Omental fat pad (tissue), 4 donors: ENCODE data around the gene ERGIC1. TPM values are rescaled to one million over a fixed set of nuclear protein-coding genes. Genes with fewer than 3 reads are reported as not detected.
"Not testable (repeated sequence)": the region's sequence is repeated elsewhere in the genome, so short reads cannot be mapped to it uniquely, and the experiment has no call there.

Experiments
- ATAC-seq: fragments of 150-250 bp; one replicate; pipeline ENCODE4 v1.9.1; 2016; ENCODE audit warnings: mild to moderate bottlenecking, moderate library complexity; ENCODE audit not compliant: low FRiP score
- DNase-seq: peaks from one replicate; pipeline ENCODE4 v3.0.0-alpha.2; 2019; ENCODE audit warnings: low spot score
- CTCF ChIP-seq, 3 donors: fragments of 450-650 bp; IDR thresholded peaks; one replicate each; pipeline ENCODE4 v1.5.1; 2016 to 2017; ENCODE audit warnings: antibody characterized with exemption in 3 of 3, mild to moderate bottlenecking in 3 of 3, moderate library complexity in 2 of 3
- total RNA-seq, 4 donors: library from RNA; depleted of rRNA; stranded (reverse); fragments of >200 nt; gene quantifications; one replicate each; pipeline ENCODE4 v1.1.0, GENCODE V29; 2016

ERGIC1 gene
- total RNA-seq, 4 donors from 2014 or later: 98.8 to 227 (median 129) TPM

- TF ChIP-seq CTCF (IDR thresholded peaks at IDR 0.05): no peak
- no peak for ATAC-seq
- DNase-seq: no peak
Observed at GRCh38 chr5:172843825-172844576, 9.9 kb downstream of the ERGIC1 start.

GRCh38 chr5:172844577-172844838, 10.5 kb downstream of the ERGIC1 start:
- DNase-seq (no peak), ATAC-seq (no peak)
- no peak for TF ChIP-seq CTCF (IDR thresholded peaks at IDR 0.05)

DNA sequence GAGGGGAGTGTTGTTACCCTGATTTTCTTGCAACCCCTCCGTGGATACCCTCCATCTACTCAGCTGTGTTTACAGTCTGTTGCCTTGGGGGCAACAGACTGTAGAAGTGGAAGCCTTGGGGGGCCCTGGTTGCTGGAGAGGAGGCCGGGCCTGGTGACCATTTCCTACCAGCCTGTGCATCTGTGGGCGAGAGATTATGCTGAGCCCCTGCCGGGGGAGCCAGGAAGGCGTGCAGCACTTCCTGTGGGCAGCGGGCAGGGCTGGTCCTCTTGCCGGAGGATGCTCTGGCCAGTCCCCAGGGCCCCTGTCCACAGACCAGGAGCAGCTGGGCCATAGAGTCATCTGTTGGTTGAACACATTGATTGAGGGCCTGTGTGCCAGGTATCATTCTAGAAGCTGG, 11.1 kb downstream of the ERGIC1 start:
- DNase-seq (no peak), ATAC-seq (no peak)
- no peak for TF ChIP-seq CTCF (IDR thresholded peaks at IDR 0.05)

DNA sequence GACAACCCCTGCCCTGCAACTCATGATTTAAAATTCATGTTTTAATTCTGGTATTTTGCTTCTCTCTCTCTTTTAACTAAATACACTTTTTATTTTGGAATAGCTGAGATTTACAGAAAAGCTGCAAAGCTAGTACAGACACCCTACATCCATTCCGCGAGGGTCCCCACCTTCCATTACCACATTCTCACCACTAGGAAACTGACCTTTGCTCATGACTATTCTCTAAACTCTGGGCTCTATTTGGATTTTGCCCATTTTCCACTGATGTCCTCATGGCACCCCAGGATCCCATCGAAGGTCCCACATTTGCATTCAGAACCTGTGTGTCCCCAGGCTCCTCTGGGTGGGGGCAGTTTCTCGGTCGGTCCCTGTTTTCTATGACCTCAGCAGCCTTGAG, 11.5 kb downstream of the ERGIC1 start:
- no peak for ATAC-seq
- TF ChIP-seq CTCF (IDR thresholded peaks at IDR 0.05): no peak
- DNase-seq: no peak

GRCh38 chr5:172846249-172846648, 12.2 kb downstream of the ERGIC1 start:
- DNase-seq (no peak), ATAC-seq (no peak)
- no peak for TF ChIP-seq CTCF (IDR thresholded peaks at IDR 0.05)

DNA sequence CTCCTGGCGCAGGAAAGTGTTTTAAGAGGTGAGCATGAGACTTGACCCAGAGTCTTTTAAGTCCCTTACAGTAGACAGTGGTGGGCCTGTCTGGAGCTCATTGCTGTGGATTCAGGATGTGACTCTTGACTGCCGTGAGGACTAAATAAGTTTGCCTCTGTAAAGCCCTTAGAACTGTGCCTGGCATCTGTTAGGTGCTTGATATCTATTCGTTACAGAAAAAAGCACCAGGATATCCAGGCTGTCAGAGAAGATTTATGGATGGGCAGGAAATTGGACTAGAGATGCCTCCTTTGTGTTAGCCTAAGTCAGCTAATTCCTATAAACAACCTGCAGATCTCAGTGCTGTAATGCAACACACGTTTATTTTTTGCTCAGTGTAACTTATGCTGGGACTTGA, 12.6 kb downstream of the ERGIC1 start:
- DNase-seq (no peak), ATAC-seq (no peak)
- no peak for TF ChIP-seq CTCF (IDR thresholded peaks at IDR 0.05)

GRCh38 chr5:172847584-172847983, 13.5 kb downstream of the ERGIC1 start:
- DNase-seq, ATAC-seq: not testable (repeated sequence)
